GF-D8 (cell line): ENCODE data around the gene KAT8.

ENCODE experiments used
- DNase-seq: peaks from one replicate; lab custom pipeline; 2025; lab: John Stamatoyannopoulos, UW

Gene KAT8

DNA sequence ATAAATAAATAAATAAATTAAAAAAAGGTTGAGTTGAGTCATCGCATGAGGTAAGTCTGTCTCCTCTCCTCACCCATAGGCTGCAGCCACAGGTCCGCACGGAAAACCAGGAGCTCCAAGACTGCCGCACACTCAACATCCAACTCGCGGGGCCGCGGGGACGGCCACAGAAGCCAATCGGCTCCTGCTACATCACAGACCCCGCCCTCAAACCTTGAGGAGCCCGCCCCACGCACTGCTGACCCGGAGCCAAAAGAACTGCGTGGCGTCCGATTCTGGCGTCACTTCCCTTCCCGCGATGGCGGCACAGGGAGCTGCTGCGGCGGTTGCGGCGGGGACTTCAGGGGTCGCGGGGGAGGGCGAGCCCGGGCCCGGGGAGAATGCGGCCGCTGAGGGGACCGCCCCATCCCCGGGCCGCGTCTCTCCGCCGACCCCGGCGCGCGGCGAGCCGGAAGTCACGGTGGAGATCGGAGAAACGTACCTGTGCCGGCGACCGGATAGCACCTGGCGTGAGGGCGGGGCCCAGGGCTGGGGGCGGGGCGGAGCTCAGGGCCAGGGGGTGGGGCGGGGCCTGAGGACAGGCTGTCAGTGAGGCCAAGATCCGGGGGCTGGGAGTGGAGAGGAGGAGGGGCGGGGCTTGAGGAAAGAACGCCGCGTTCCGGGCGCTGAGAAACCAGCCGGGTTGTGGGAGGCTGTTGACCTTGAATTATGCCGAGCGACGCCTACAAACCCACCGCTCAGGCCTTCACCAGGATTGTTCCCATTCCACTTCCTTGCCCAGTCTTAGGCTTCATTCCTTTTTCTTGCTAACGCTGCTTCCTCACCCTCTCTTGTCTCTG lies at the start of gene KAT8:
KAT8 (plus strand) TSS at position 281 of the 839 bp plus-strand sequence; CDS start at position 299, 18 bp downstream.
- DNase-seq = peak; percentile 94

GRCh38 chr16:31071861-31072260 lies 45.6 kb upstream of the KAT8 start:
- DNase-seq = no peak

DNA sequence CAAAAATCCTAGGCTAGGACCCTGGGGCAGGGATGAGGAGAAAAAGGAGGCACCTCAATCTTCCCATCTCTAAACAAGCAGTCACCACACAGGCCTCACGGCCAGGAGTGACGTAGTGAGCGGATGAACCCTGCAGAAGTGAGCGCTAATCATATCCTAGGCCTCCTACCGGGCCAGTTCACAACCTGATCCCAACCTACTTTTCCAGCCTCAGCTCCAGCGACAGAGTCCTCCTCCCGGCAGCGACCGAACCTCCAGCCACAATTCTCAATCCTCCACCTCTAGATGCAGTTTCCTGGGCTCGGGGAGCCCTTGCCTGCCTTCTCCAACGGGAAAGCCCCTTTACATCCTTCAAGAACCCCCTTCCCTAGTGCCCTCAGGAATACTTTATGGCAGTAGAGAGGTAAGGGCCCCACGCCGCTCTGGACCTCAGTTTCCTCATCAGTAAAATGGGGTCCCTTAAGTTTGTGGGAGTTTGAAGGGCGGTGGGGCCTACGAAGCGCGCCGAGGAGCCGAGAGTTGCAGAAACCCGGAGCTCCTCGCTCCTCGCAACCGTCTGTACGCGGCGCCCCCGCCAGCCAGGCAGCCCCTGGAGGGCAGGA lies 44.8 kb upstream of the KAT8 start:
- no peak for DNase-seq

GRCh38 chr16:31073142-31073969 lies 44.1 kb upstream of the KAT8 start:
- peak; percentile 57 for DNase-seq

DNA sequence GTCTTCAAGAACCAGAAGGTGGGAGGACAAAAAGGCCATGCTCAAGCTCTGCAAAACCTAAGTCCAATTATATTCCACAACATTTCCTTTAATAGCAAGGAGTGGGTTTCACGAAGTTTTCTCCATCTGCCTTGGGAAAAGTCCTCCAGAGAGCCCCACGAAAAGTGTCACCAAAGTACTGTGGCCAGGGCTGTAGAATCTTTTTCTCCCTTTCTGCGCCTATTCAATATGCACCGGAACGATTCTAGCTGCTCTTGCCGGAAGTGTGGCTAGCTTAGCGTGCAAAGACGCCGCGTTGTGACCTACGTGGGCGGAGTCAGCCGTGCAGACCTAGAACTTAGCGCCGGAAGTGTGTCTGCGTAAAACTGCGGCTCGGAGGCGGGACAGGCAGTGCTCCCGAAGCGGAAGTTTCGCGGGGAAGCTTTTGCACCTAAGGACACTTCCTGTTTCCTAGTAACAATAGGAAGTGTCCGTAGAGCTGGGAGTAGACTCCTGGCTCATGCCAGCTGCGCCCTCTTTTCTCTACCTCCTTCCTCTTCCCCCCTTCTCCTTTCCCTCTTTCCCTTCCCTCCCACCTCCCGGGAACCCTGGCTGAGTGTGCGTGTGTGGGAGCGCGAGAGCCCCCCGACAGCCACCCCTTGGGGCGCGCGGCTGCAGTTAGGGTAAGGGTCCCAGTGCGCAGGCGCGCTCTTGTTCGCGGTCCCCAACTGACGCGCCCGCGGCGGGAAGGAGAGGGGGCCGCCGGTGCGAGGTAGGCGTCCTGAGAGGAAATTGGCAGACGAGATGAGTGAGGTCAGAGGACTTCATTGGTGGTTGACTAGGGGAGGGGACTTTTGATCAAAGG lies 43.3 kb upstream of the KAT8 start, which contains the start of the genes ZNF646 and ZNF668:
ZNF646 (plus strand) TSS at position 453 of the 844 bp plus-strand sequence. CDS start 1,903 bp downstream, outside the sequence.
ZNF668 (minus strand) TSS at position 271 of the 844 bp plus-strand sequence. CDS start 9,781 bp downstream, outside the sequence.
- peak; percentile 98 for DNase-seq

GRCh38 chr16:31074814-31075183 lies 42.7 kb upstream of the KAT8 start:
- DNase-seq = no peak

DNA sequence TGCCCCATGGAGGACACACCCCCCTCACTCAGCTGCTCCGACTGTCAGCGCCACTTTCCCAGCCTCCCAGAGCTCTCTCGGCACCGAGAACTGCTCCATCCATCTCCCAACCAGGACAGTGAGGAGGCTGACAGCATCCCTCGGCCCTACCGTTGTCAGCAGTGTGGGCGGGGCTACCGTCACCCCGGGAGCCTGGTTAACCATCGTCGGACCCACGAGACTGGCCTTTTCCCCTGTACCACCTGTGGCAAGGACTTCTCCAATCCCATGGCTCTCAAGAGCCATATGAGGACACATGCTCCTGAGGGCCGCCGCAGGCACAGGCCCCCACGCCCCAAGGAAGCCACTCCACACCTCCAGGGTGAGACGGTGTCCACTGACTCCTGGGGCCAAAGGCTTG lies 41.1 kb upstream of the KAT8 start:
- DNase-seq = no peak

DNA sequence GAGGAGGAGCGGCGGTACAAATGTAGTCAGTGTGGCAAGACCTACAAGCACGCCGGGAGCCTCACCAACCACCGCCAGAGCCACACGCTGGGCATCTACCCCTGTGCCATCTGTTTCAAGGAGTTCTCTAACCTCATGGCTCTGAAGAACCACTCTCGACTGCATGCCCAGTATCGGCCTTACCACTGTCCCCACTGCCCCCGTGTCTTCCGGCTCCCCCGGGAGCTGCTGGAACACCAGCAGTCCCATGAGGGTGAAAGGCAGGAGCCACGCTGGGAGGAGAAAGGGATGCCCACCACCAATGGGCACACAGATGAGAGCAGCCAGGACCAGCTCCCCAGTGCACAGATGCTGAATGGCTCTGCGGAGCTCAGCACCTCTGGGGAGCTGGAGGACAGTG lies 40.4 kb upstream of the KAT8 start:
- DNase-seq = no peak

DNA sequence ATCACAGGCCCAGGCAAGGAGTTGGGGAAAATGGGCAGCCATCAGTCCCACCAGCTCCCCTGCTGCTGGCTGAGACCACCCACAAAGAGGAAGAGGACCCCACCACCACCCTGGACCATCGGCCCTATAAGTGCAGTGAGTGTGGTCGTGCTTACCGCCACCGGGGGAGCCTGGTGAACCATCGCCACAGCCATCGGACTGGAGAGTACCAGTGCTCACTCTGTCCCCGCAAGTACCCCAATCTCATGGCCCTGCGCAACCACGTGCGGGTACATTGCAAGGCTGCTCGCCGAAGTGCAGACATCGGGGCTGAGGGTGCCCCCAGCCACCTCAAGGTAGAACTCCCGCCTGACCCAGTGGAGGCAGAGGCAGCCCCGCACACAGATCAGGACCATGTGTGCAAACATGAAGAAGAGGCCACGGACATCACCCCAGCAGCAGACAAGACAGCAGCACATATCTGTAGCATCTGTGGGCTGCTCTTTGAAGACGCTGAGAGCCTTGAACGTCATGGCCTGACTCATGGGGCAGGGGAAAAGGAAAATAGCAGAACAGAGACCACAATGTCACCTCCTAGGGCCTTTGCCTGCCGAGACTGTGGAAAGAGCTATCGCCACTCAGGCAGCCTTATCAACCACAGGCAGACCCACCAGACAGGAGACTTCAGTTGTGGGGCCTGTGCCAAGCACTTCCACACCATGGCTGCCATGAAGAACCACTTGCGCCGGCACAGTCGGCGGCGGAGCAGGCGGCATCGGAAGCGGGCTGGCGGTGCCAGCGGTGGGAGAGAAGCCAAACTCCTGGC lies 39.7 kb upstream of the KAT8 start:
- DNase-seq = no peak

DNA sequence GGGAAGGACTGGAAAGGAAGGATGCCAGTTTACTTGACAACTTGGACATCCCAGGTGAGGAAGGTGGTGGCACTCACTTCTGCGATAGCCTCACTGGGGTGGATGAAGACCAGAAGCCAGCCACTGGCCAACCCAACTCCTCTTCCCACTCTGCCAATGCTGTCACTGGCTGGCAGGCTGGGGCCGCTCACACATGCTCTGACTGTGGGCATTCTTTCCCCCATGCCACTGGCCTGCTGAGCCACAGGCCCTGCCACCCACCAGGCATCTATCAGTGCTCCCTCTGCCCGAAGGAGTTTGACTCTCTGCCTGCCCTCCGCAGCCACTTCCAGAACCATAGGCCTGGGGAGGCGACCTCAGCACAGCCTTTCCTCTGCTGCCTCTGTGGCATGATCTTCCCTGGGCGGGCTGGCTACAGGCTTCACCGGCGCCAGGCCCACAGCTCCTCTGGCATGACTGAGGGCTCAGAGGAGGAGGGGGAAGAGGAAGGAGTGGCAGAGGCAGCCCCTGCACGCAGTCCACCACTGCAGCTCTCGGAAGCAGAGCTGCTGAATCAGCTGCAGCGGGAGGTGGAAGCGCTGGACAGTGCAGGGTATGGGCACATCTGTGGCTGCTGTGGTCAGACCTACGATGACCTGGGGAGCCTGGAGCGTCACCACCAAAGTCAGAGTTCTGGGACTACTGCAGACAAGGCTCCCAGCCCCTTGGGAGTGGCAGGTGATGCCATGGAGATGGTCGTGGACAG lies 38.7 kb upstream of the KAT8 start:
- no peak for DNase-seq

- no peak for DNase-seq
Measured at GRCh38 chr16:31079342-31079944, 38.0 kb upstream of the KAT8 start.

- no peak for DNase-seq
Measured at GRCh38 chr16:31080035-31080629, 37.3 kb upstream of the KAT8 start.

GRCh38 chr16:31080756-31081419 lies 36.6 kb upstream of the KAT8 start:
- no peak for DNase-seq

DNA sequence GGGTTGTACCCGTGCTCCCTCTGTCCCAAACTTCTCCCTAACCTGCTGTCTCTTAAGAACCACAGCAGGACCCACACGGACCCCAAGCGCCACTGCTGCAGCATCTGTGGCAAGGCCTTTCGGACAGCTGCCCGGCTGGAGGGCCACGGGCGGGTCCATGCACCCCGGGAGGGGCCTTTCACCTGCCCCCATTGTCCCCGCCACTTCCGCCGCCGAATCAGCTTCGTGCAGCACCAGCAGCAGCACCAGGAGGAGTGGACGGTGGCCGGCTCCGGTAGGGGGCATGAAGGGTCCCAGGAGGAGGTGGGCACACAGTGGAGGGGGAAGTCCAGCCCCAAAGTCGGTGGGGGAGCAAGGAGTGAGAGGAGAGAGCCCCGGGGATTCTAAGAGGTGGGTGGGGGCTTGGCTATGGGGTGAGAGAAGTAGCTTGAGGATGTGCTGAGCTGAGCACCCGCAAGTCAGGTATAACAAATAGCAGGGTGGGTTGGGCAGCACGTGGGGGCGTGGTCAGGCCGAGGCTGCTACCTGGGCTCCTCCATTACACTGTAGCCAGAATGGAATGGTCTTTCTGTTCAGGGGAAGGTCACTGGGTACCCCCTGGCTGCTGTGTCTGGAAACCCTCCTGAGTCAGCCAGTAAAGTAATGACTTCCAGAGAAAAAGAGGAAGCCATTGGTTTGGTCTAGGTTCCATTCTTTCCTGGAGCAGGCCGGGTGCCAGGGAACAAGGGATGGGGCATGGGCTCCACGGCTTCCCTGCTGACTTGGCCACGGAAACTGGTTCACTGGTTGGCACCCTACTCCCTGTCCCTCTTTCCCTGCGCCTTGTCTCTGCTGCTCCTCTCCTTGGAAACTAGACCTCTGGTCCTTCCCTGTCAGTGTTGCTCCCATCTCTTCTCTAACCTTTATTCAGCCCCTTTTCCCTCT lies 35.8 kb upstream of the KAT8 start:
- no peak for DNase-seq

GRCh38 chr16:31082368-31083045 lies 35.0 kb upstream of the KAT8 start:
- no peak for DNase-seq

- DNase-seq = no peak
Measured at GRCh38 chr16:31083081-31083480, 34.4 kb upstream of the KAT8 start.

DNA sequence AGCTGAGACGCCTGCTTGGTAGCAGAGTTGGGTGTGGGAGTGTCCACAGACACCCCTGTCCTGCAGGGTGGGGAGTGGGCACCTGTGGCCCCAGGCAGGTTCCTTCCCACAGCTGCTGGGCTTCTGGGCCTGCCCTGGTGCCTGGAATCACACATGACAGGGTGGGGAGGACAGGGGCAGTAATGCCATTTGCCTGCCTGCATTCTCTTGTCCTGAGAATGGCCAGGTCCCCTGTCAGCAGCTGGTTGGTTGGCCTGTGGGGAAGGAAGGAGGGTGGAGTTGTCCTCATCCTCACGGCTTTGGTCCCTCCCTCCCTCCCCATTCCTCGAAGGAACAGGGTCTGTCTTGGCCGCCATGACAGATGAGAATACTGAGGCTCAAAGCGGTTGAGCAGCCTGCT lies 33.9 kb upstream of the KAT8 start:
- no peak for DNase-seq
